SK-N-SH (cell line): ENCODE data around the gene NCKAP5. TPM values are rescaled to one million over a fixed set of nuclear protein-coding genes. Genes with fewer than 3 reads are reported as not detected.
A peak's percentile ranks its signal among the peaks of the same experiment; 100 is the strongest.

Experiments
- CTCF ChIA-PET: fragments of 300-600, 350-600 bp; formaldehyde crosslinking; extraction: SDS; loops from one replicate; lab custom pipeline; 2021; lab: Yijun Ruan, JAX
- POLR2A ChIA-PET: fragments of 350-600 bp; sonication (Branson Sonifier 250); formaldehyde crosslinking; extraction: SDS; loops from one replicate; lab custom pipeline; 2020; ENCODE audit warnings: antibody characterized with exemption, inconsistent platforms; lab: Yijun Ruan, JAX
- DNase-seq: peaks from one replicate; pipeline ENCODE4 v3.0.0; 2012
- H2AFZ ChIP-seq: fragments of 200-600 bp; sonication (generic); 2 replicates; pipeline ENCODE4 v1.8.1; 2016; ENCODE audit warnings: antibody characterized with exemption, mild to moderate bottlenecking, low read depth
- H3F3A ChIP-seq: fragments of 200-600 bp; sonication (generic); replicated peaks from 2 replicates; pipeline ENCODE3; 2016; ENCODE audit warnings: antibody characterized with exemption, mild to moderate bottlenecking; ENCODE audit not compliant: insufficient read depth
- H3K27ac ChIP-seq, 2 experiments: fragments of 200-500 bp in 1 of 2; fragments of 200-600 bp in 1 of 2; sonication (Bioruptor generic) in 1 of 2; sonication (generic), shearing (Covaris generic) in 1 of 2; 2 replicates each; pipeline versions ENCODE4 v1.5.1 to v1.6.1; 2014 to 2016; ENCODE audit warnings: low read depth in 2 of 2, inconsistent platforms in 1 of 2, low read length in 1 of 2, mild to moderate bottlenecking in 1 of 2, mixed read lengths in 1 of 2
- H3K27me3 ChIP-seq: fragments of 200-600 bp; sonication (generic), shearing (Covaris generic); 2 replicates; pipeline ENCODE4 v1.6.1; 2016; ENCODE audit warnings: mixed run types; ENCODE audit not compliant: insufficient read depth
- H3K36me3 ChIP-seq, 2 experiments: fragments of 200-500 bp in 1 of 2; fragments of 200-600 bp in 1 of 2; sonication (Bioruptor generic) in 1 of 2; sonication (generic) in 1 of 2; replicated peaks in 1 of 2; 2 replicates each; pipeline versions ENCODE3 to v1.5.1; 2014 to 2016; ENCODE audit warnings: low read length in 1 of 2, mild to moderate bottlenecking in 1 of 2; ENCODE audit not compliant: insufficient read depth in 2 of 2, control insufficient read depth in 1 of 2
- H3K4me1 ChIP-seq, 2 experiments: fragments of 200-500 bp in 1 of 2; fragments of 200-600 bp in 1 of 2; sonication (Bioruptor generic) in 1 of 2; sonication (generic), shearing (Covaris generic) in 1 of 2; 2 replicates each; pipeline versions ENCODE4 v1.5.1 to v1.6.1; 2014 to 2016; ENCODE audit warnings: low read depth in 1 of 2, low read length in 1 of 2, mixed run types in 1 of 2; ENCODE audit not compliant: insufficient read depth in 2 of 2, control insufficient read depth in 1 of 2
- H3K4me2 ChIP-seq: fragments of 200-600 bp; sonication (generic), shearing (Covaris generic); 2 replicates; pipeline ENCODE4 v1.6.1; 2017; ENCODE audit warnings: mixed run types
- H3K4me3 ChIP-seq, 2 experiments: fragments of 200-500 bp in 1 of 2; fragments of 200-600 bp in 1 of 2; sonication (Bioruptor generic) in 1 of 2; sonication (generic), shearing (Covaris generic) in 1 of 2; 2 replicates each; pipeline versions ENCODE4 v1.5.1 to v1.8.1; 2014 to 2016; ENCODE audit warnings: low read depth in 2 of 2, inconsistent platforms in 1 of 2, low read length in 1 of 2, mild to moderate bottlenecking in 1 of 2, mixed read lengths in 1 of 2, moderate library complexity in 1 of 2
- H3K79me2 ChIP-seq: fragments of 200-600 bp; sonication (generic); 2 replicates; pipeline ENCODE4 v1.8.1; 2017; ENCODE audit warnings: mild to moderate bottlenecking; ENCODE audit not compliant: insufficient read depth
- H3K9ac ChIP-seq: fragments of 200-600 bp; sonication (generic); 2 replicates; pipeline ENCODE4 v1.6.1; 2017; ENCODE audit warnings: mixed run types
- H3K9me2 ChIP-seq: fragments of 200-600 bp; sonication (generic); 2 replicates; pipeline ENCODE4 v1.6.1; 2017; ENCODE audit warnings: mixed run types
- H3K9me3 ChIP-seq: fragments of 200-600 bp; sonication (generic); 2 replicates; pipeline ENCODE4 v1.6.1; 2017; ENCODE audit warnings: mixed run types, mild to moderate bottlenecking, moderate library complexity
- H4K20me1 ChIP-seq: fragments of 200-600 bp; sonication (generic); 2 replicates; pipeline ENCODE4 v1.6.1; 2017; ENCODE audit warnings: mild to moderate bottlenecking, mixed run types; ENCODE audit not compliant: insufficient read depth
- CTCF ChIP-seq: fragments of 200-600 bp; sonication (generic); IDR thresholded peaks from 2 replicates; pipeline ENCODE4 v1.6.1; 2017; ENCODE audit warnings: antibody characterized with exemption, mild to moderate bottlenecking, moderate library complexity
- ELF1 ChIP-seq: IDR thresholded peaks from 2 replicates; pipeline ENCODE4 v1.4.0; 2012
- EP300 ChIP-seq, 2 experiments: IDR thresholded peaks; 2 replicates each; pipeline versions ENCODE4 v1.4.0 to v1.6.1; 2012; ENCODE audit warnings: borderline replicate concordance in 1 of 2, low read depth in 1 of 2, low read length in 1 of 2
- EZH2phosphoT487 ChIP-seq: fragments of 200-600 bp; sonication (generic); IDR thresholded peaks from 2 replicates; pipeline ENCODE4 v1.6.1; 2017; ENCODE audit warnings: low read depth, mixed run types, mild to moderate bottlenecking, antibody characterized with exemption, moderate library complexity, borderline replicate concordance
- FOSL2 ChIP-seq: IDR thresholded peaks from 2 replicates; pipeline ENCODE4 v1.4.0; 2012; ENCODE audit warnings: low read depth, mild to moderate bottlenecking, moderate library complexity, borderline replicate concordance
- FOXJ3 ChIP-seq: sonication (generic); formaldehyde crosslinking; IDR thresholded peaks from 2 replicates; pipeline ENCODE4 v1.5.1; 2020; ENCODE audit warnings: mild to moderate bottlenecking, missing genetic modification reagents
- FOXM1 ChIP-seq: IDR thresholded peaks from 2 replicates; pipeline ENCODE4 v1.4.0; 2012; ENCODE audit warnings: low read depth, mild to moderate bottlenecking
- GATA2 ChIP-seq: sonication (generic); formaldehyde crosslinking; IDR thresholded peaks from 2 replicates; pipeline ENCODE4 v1.5.0; 2020; ENCODE audit warnings: mild to moderate bottlenecking, missing genetic modification reagents
- IRF3 ChIP-seq: fragments of 150-350 bp; IDR thresholded peaks from 2 replicates; pipeline ENCODE4 v1.6.1; 2016; ENCODE audit warnings: mild to moderate bottlenecking, low read depth, low read length
- JUND ChIP-seq: IDR thresholded peaks from 2 replicates; pipeline ENCODE4 v1.4.0; 2012
- MEF2A ChIP-seq: IDR thresholded peaks from 2 replicates; pipeline ENCODE4 v1.4.0; 2012; ENCODE audit warnings: low read depth, borderline replicate concordance
- NFIC ChIP-seq: IDR thresholded peaks from 2 replicates; pipeline ENCODE4 v1.4.0; 2012; ENCODE audit warnings: borderline replicate concordance
- NRF1 ChIP-seq: IDR thresholded peaks from 2 replicates; pipeline ENCODE4 v1.6.1; 2012; ENCODE audit warnings: low read depth, mild to moderate bottlenecking, low read length
- POLR2AphosphoS5 ChIP-seq: IDR thresholded peaks from 2 replicates; pipeline ENCODE4 v1.6.1; 2012; ENCODE audit warnings: low read depth, low read length
- RAD21 ChIP-seq: IDR thresholded peaks from 2 replicates; pipeline ENCODE4 v1.6.1; 2012; ENCODE audit warnings: mild to moderate bottlenecking, low read length
- REST ChIP-seq: IDR thresholded peaks from 2 replicates; pipeline ENCODE4 v1.6.1; 2012; ENCODE audit warnings: mild to moderate bottlenecking, low read depth, low read length, moderate library complexity
- RFX5 ChIP-seq: IDR thresholded peaks from 2 replicates; pipeline ENCODE4 v1.6.1; 2012; ENCODE audit warnings: mild to moderate bottlenecking, improper control_type of control experiment, low read length
- RXRA ChIP-seq: IDR thresholded peaks from 2 replicates; pipeline ENCODE4 v1.4.0; 2012; ENCODE audit warnings: low read depth, mild to moderate bottlenecking, borderline replicate concordance
- SMC3 ChIP-seq: IDR thresholded peaks from 2 replicates; pipeline ENCODE4 v1.6.1; 2012; ENCODE audit warnings: low read depth, low read length, improper control_type of control experiment
- TCF12 ChIP-seq: IDR thresholded peaks from 2 replicates; pipeline ENCODE4 v1.4.0; 2012
- USF1 ChIP-seq: IDR thresholded peaks from 2 replicates; pipeline ENCODE4 v1.4.0; 2012; ENCODE audit warnings: low read depth, borderline replicate concordance
- YY1 ChIP-seq: IDR thresholded peaks from 2 replicates; pipeline ENCODE4 v1.4.0; 2012; ENCODE audit warnings: low read depth, mild to moderate bottlenecking
- WGBS: methylation state at CpG from one replicate; pipeline ENCODE4 v1.1.6; 2017; ENCODE audit warnings: low lambda C conversion rate; 5-methylcytosine and 5-hydroxymethylcytosine counted together
- polyA plus RNA-seq, 3 experiments: library from polyadenylated mRNA; depleted of rRNA; stranded (reverse); fragments of >200 nt; gene quantifications; 2 replicates each; pipeline ENCODE4 v1.2.3, GENCODE V29; 2012

NCKAP5 gene
- polyA plus RNA-seq, 1 of the 3 experiments (the other 2 are of a cell fraction), result 0.02 TPM

GRCh38 chr2:133120310-133120709 is 448.0 kb downstream of the NCKAP5 start:
- 37% methylated on average over 1 of the region's 1 CpG for WGBS
- TF ChIP-seq NRF1 (no peak), JUND (no peak), GATA2 (CRISPR knock-in tag) (no peak), YY1 (no peak), TCF12 (no peak), FOSL2 (no peak), NFIC (no peak), RXRA (no peak), EZH2phosphoT487 (no peak), POLR2AphosphoS5 (no peak), RAD21 (no peak), ELF1 (no peak), RFX5 (no peak), FOXM1 (no peak), MEF2A (no peak), IRF3 (no peak), SMC3 (no peak), EP300 (IDR thresholded peaks at IDR 0.05; ENCODE audit: borderline replicate concordance in 1 of 2, low read depth in 1 of 2, low read length in 1 of 2) (no peak), USF1 (no peak), FOXJ3 (CRISPR knock-in tag) (no peak)
- ChIA-PET CTCF (no interaction called here), POLR2A (no interaction called here)
- no peak overlapping the region for H3K4me3 ChIP-seq
- H3K4me1 ChIP-seq, result no peaks in the 10 kb centered on the region
- no peak overlapping the region for H3K9ac ChIP-seq
- H3K4me2 ChIP-seq, result no peak overlapping the region
- no peaks in the 10 kb centered on the region for H3K9me3 ChIP-seq
- no peaks in the 10 kb centered on the region for H3K79me2 ChIP-seq
- H3K27ac ChIP-seq, result no peak overlapping the region
- no peaks in the 10 kb centered on the region for H3K27me3 ChIP-seq
- no peaks in the 10 kb centered on the region for H3K9me2 ChIP-seq
- DNase-seq, result no peak
- H4K20me1 ChIP-seq, result no peaks in the 10 kb centered on the region
- no peak overlapping the region for H2AFZ ChIP-seq
- no peaks in the 10 kb centered on the region for H3F3A ChIP-seq
- no peaks in the 10 kb centered on the region for H3K36me3 ChIP-seq

GRCh38 chr2:133110201-133110600 is 458.1 kb downstream of the NCKAP5 start:
- Histone ChIP-seq H3K9ac (no peak overlapping the region), H3K4me2 (no peak overlapping the region; the same call in 1 of the 2 replicates), H3K9me2 (no peaks in the 10 kb centered on the region), H3K36me3 (no peaks in the 10 kb centered on the region), H3K4me1 (no peaks in the 10 kb centered on the region; a peak in 1 of 4 replicates), H3K4me3 (no peak overlapping the region)
- TF ChIP-seq MEF2A (no peak), USF1 (no peak), FOXM1 (no peak), FOSL2 (no peak), REST (peak; percentile 65), CTCF (no peak)
- TF ChIP-seq, all 33 proteins: peak for 1
- 91% methylated on average over 4 of the region's 4 CpGs for WGBS
- H3K27ac ChIP-seq, result no peak overlapping the region
- ChIA-PET POLR2A (no interaction called here), CTCF (interaction anchor here (1.1 kb wide), 1 partner anchor 25 kb away, joined by 3 read pairs; no protein-coding TSS in a partner anchor)
- H3K79me2 ChIP-seq, result no peaks in the 10 kb centered on the region
- H3K9me3 ChIP-seq, result no peaks in the 10 kb centered on the region
- no peaks in the 10 kb centered on the region for H3K27me3 ChIP-seq
- H4K20me1 ChIP-seq, result no peaks in the 10 kb centered on the region
- no peak overlapping the region for H2AFZ ChIP-seq
- DNase-seq, result no peak
- no peaks in the 10 kb centered on the region for H3F3A ChIP-seq
